ENCODE results near the gene FRMD4B. TPM values are rescaled to one million over a fixed set of nuclear protein-coding genes. Genes with fewer than 3 reads are reported as not detected.

Gene FRMD4B
- total RNA-seq, 2 donors from 2014 or later, result 2.1 to 2.2 TPM

- H3K4me1 Mint-ChIP-seq, result peaks cover 3% of the 10 kb centered on the region
- Histone ChIP-seq H3K4me1 (ENCODE audit: control insufficient read depth, insufficient read depth, low read length) (no peaks in the 10 kb centered on the region), H3K27me3 (ENCODE audit: control insufficient read depth, insufficient read depth, low read length, poor library complexity, severe bottlenecking) (no peaks in the 10 kb centered on the region), H3K4me3 (ENCODE audit: low read length) (no peak overlapping the region), H3K36me3 (ENCODE audit: control insufficient read depth, insufficient read depth, low read length) (no peaks in the 10 kb centered on the region), H3K27ac (ENCODE audit: low read depth, low read length) (no peak overlapping the region), H3K9me3 (ENCODE audit: control insufficient read depth, low read length) (no peaks in the 10 kb centered on the region), H3K9ac (ENCODE audit: extremely low read depth, low read length, poor library complexity, severe bottlenecking) (no peak overlapping the region)
- H3K36me3 Mint-ChIP-seq (ENCODE audit: low read depth), result no peaks in the 10 kb centered on the region
- 81 to 92% methylated on average over 3 to 5 of the region's 5 CpGs for WGBS, 2 experiments (ENCODE audit: insufficient coverage in 1 of 2, insufficient read length in 1 of 2)
- DNase-seq, result no peak
- no peak for TF ChIP-seq CTCF (conservative IDR thresholded peaks at IDR 0.05)
- no peaks in the 10 kb centered on the region for H3K27me3 Mint-ChIP-seq (ENCODE audit: insufficient read depth)
- no peaks in the 10 kb centered on the region for H3K9me3 Mint-ChIP-seq
- H3K4me3 Mint-ChIP-seq, result no peak overlapping the region
- H3K27ac Mint-ChIP-seq, result no peak overlapping the region
These were observed 17.7 kb downstream of the FRMD4B start for GRCh38 chr3:69368129-69368741.

- Histone ChIP-seq H3K4me1 (ENCODE audit: control insufficient read depth, insufficient read depth, low read length) (no peaks in the 10 kb centered on the region), H3K27me3 (ENCODE audit: control insufficient read depth, insufficient read depth, low read length, poor library complexity, severe bottlenecking) (no peaks in the 10 kb centered on the region), H3K9me3 (ENCODE audit: control insufficient read depth, low read length) (no peaks in the 10 kb centered on the region), H3K36me3 (ENCODE audit: control insufficient read depth, insufficient read depth, low read length) (no peaks in the 10 kb centered on the region), H3K27ac (ENCODE audit: low read depth, low read length) (no peak overlapping the region), H3K4me3 (ENCODE audit: low read length) (no peak overlapping the region), H3K9ac (ENCODE audit: extremely low read depth, low read length, poor library complexity, severe bottlenecking) (no peak overlapping the region)
- H3K27me3 Mint-ChIP-seq (ENCODE audit: insufficient read depth), result no peaks in the 10 kb centered on the region
- no peaks in the 10 kb centered on the region for H3K36me3 Mint-ChIP-seq (ENCODE audit: low read depth)
- H3K4me1 Mint-ChIP-seq, result no peaks in the 10 kb centered on the region
- no peak for DNase-seq
- H3K4me3 Mint-ChIP-seq, result no peak overlapping the region
- H3K27ac Mint-ChIP-seq, result no peak overlapping the region
- H3K9me3 Mint-ChIP-seq, result no peaks in the 10 kb centered on the region
- TF ChIP-seq CTCF (conservative IDR thresholded peaks at IDR 0.05), result no peak
- WGBS, 2 experiments (ENCODE audit: insufficient coverage in 1 of 2, insufficient read length in 1 of 2), result 82% methylated on average over 3 of the region's 3 CpGs; no CpG with 5 or more reads in 1 of the 2 experiments
These were observed 18.3 kb downstream of the FRMD4B start for GRCh38 chr3:69367586-69367985.

GRCh38 chr3:69364354-69364753, 21.5 kb downstream of the FRMD4B start:
- H3K4me3 Mint-ChIP-seq, result no peak overlapping the region
- Histone ChIP-seq H3K9me3 (ENCODE audit: control insufficient read depth, low read length) (no peaks in the 10 kb centered on the region), H3K4me3 (ENCODE audit: low read length) (no peak overlapping the region), H3K27ac (ENCODE audit: low read depth, low read length) (no peak overlapping the region), H3K4me1 (ENCODE audit: control insufficient read depth, insufficient read depth, low read length) (no peaks in the 10 kb centered on the region), H3K36me3 (ENCODE audit: control insufficient read depth, insufficient read depth, low read length) (no peaks in the 10 kb centered on the region), H3K27me3 (ENCODE audit: control insufficient read depth, insufficient read depth, low read length, poor library complexity, severe bottlenecking) (no peaks in the 10 kb centered on the region), H3K9ac (ENCODE audit: extremely low read depth, low read length, poor library complexity, severe bottlenecking) (no peak overlapping the region)
- no peak overlapping the region for H3K27ac Mint-ChIP-seq
- H3K4me1 Mint-ChIP-seq, result no peaks in the 10 kb centered on the region
- no peaks in the 10 kb centered on the region for H3K9me3 Mint-ChIP-seq
- H3K36me3 Mint-ChIP-seq (ENCODE audit: low read depth), result no peaks in the 10 kb centered on the region
- H3K27me3 Mint-ChIP-seq (ENCODE audit: insufficient read depth), result peaks cover 1% of the 10 kb centered on the region
- 80 to 100% methylated on average over 4 to 5 of the region's 5 CpGs for WGBS, 2 experiments (ENCODE audit: insufficient coverage in 1 of 2, insufficient read length in 1 of 2)
- DNase-seq, result no peak
- TF ChIP-seq CTCF (conservative IDR thresholded peaks at IDR 0.05), result no peak

Measured in endodermal cell (in vitro differentiated cells).